ENCODE data around the gene QSOX2.

QSOX2 gene

GRCh38 chr9:136245219-136246150 is at the start of gene QSOX2:
TSS of gene QSOX2 (minus strand) at chr9:136245812. CDS start at chr9:136245803, 9 bp downstream.
- DNase-seq (ENCODE audit: extremely low spot score, insufficient read length, low read depth) (peak; percentile 77), FAIRE-seq (peak; percentile 78)

- FAIRE-seq (no peak), DNase-seq (ENCODE audit: extremely low spot score, insufficient read length, low read depth) (no peak)
Observed at GRCh38 chr9:136295055-136295454, 49.4 kb upstream of the QSOX2 start.

- DNase-seq (ENCODE audit: extremely low spot score, insufficient read length, low read depth): no peak
- FAIRE-seq: no peak
Observed at GRCh38 chr9:136294437-136294836, 48.8 kb upstream of the QSOX2 start.

GRCh38 chr9:136293476-136294077 is 48.0 kb upstream of the QSOX2 start:
- DNase-seq (ENCODE audit: extremely low spot score, insufficient read length, low read depth) (no peak), FAIRE-seq (no peak)

GRCh38 chr9:136292591-136293448 is 47.2 kb upstream of the QSOX2 start:
- FAIRE-seq (no peak), DNase-seq (ENCODE audit: extremely low spot score, insufficient read length, low read depth) (no peak)

- FAIRE-seq (no peak), DNase-seq (ENCODE audit: extremely low spot score, insufficient read length, low read depth) (no peak)
Observed at GRCh38 chr9:136292026-136292538, 46.5 kb upstream of the QSOX2 start.

- DNase-seq (ENCODE audit: extremely low spot score, insufficient read length, low read depth): no peak
- no peak for FAIRE-seq
Observed at GRCh38 chr9:136291306-136292025, 45.9 kb upstream of the QSOX2 start.

GRCh38 chr9:136290508-136291000 is 44.9 kb upstream of the QSOX2 start:
- FAIRE-seq (no peak), DNase-seq (ENCODE audit: extremely low spot score, insufficient read length, low read depth) (no peak)

- DNase-seq (ENCODE audit: extremely low spot score, insufficient read length, low read depth): no peak
- no peak for FAIRE-seq
Observed at GRCh38 chr9:136289651-136290507, 44.3 kb upstream of the QSOX2 start.

- FAIRE-seq: no peak
- DNase-seq (ENCODE audit: extremely low spot score, insufficient read length, low read depth): no peak
Observed at GRCh38 chr9:136287960-136288753, 42.5 kb upstream of the QSOX2 start.

GRCh38 chr9:136286987-136287379 is 41.4 kb upstream of the QSOX2 start:
- DNase-seq (ENCODE audit: extremely low spot score, insufficient read length, low read depth) (no peak), FAIRE-seq (no peak)

- FAIRE-seq: no peak
- no peak for DNase-seq (ENCODE audit: extremely low spot score, insufficient read length, low read depth)
Observed at GRCh38 chr9:136286359-136286986, 40.9 kb upstream of the QSOX2 start.

GRCh38 chr9:136285501-136286358 is 40.1 kb upstream of the QSOX2 start:
- DNase-seq (ENCODE audit: extremely low spot score, insufficient read length, low read depth) (no peak), FAIRE-seq (no peak)

GRCh38 chr9:136284951-136285350 is 39.3 kb upstream of the QSOX2 start:
- FAIRE-seq: no peak
- no peak for DNase-seq (ENCODE audit: extremely low spot score, insufficient read length, low read depth)

- DNase-seq (ENCODE audit: extremely low spot score, insufficient read length, low read depth): no peak
- FAIRE-seq: no peak
Observed at GRCh38 chr9:136284311-136284710, 38.7 kb upstream of the QSOX2 start.

All from GM18507 (cell line).